ENCODE results near the gene CACNA1D. TPM values are rescaled to one million over a fixed set of nuclear protein-coding genes. Genes with fewer than 3 reads are reported as not detected.

The CACNA1D gene
- total and polyA plus RNA-seq, 9 of the 15 experiments (the other 6 are each of a cell fraction or from before 2014, with no cell fraction given), result 0.29 TPM; not detected in 8

- H3K27me3 ChIP-seq (ENCODE audit: control insufficient read depth in 2 of 2, insufficient read depth in 2 of 2, low read length in 2 of 2), result peaks cover 0 to 11% of the 10 kb centered on the region in 2 experiments; a peak in 2 of 5 replicates
- no peak overlapping the region for H3K4me3 ChIP-seq
- ChIA-PET CTCF (ENCODE audit: low intra/inter-chr PET ratio) (no interaction called here), POLR2A (interaction anchor here (0.6 kb wide), 2 partner anchors 11 to 30 kb away, joined by 3 read pairs; no protein-coding TSS in a partner anchor)
- WGBS (ENCODE audit: insufficient coverage, low coverage, missing lambda C conversion rate), result 50% methylated on average over 5 of the region's 7 CpGs
- no peak for ATAC-seq
- intact Hi-C loops (cut with micrococcal nuclease), result no loop called here
- no peak overlapping the region for H3K4me2 ChIP-seq (ENCODE audit: insufficient read depth, low read length)
- FAIRE-seq, result no peak
- H2AFZ ChIP-seq (ENCODE audit: low read depth, low read length), result no peak overlapping the region
- 0 out of 3 replicates have a peak, but pooled peaks cover 6% of the 10 kb centered on the region for H3K36me3 ChIP-seq (ENCODE audit: control insufficient read depth, insufficient read depth, low read length)
- no peaks in the 10 kb centered on the region for H3K4me1 ChIP-seq (replicated peaks in 1 of 2; ENCODE audit: control insufficient read depth in 2 of 2, insufficient read depth in 2 of 2, low read length in 2 of 2)
- no TSS peak for BruUV-seq (replicated peaks)
- H3K79me2 ChIP-seq (ENCODE audit: control insufficient read depth, insufficient read depth, low read length), result no peaks in the 10 kb centered on the region
- no peaks in the 10 kb centered on the region for H4K20me1 ChIP-seq (replicated peaks; ENCODE audit: control insufficient read depth, insufficient read depth, low read length)
- H3K9ac ChIP-seq (ENCODE audit: insufficient read depth in 1 of 2, low read depth in 2 of 2, low read length in 2 of 2), result no peak overlapping the region
- in situ Hi-C loops (cut with MboI), result no loop called here
- TF ChIP-seq MCM2 (IDR thresholded peaks at IDR 0.05; ENCODE audit: low read depth) (no peak), HDAC1 (IDR thresholded peaks at IDR 0.05) (no peak), CREB1 (IDR thresholded peaks at IDR 0.05) (no peak), CREB1 (CRISPR knock-in tag; IDR thresholded peaks at IDR 0.05) (no peak), HNRNPLL (IDR thresholded peaks at IDR 0.05; ENCODE audit: low read depth, low read length, poor library complexity, severe bottlenecking) (no peak), HMG20B (CRISPR knock-in tag; IDR thresholded peaks at IDR 0.05) (no peak), MCM3 (IDR thresholded peaks at IDR 0.05) (no peak), KLF6 (CRISPR knock-in tag; IDR thresholded peaks at IDR 0.05; ENCODE audit: borderline replicate concordance) (no peak), NCOR1 (IDR thresholded peaks at IDR 0.05) (no peak), ZNF551 (CRISPR knock-in tag; IDR thresholded peaks at IDR 0.05) (no peak), LEF1 (IDR thresholded peaks at IDR 0.05) (no peak), C11orf30 (IDR thresholded peaks at IDR 0.05; ENCODE audit: low read depth) (no peak), EZH2 (IDR thresholded peaks at IDR 0.05; ENCODE audit: borderline replicate concordance, low read depth, low read length) (no peak), E2F5 (CRISPR knock-in tag; IDR thresholded peaks at IDR 0.05) (no peak)
- H3K27ac ChIP-seq (ENCODE audit: extremely low read depth, low read depth, low read length), result no peak overlapping the region
- DNase-seq (ENCODE audit: extremely low read depth in 1 of 4, low spot score in 3 of 4), result no peak
- no peaks in the 10 kb centered on the region for H3K9me3 ChIP-seq (replicated peaks; ENCODE audit: control insufficient read depth, insufficient read depth, low read depth, low read length)
- H3K9me1 ChIP-seq (ENCODE audit: control insufficient read depth, insufficient read depth, low read length), result no peaks in the 10 kb centered on the region
Observed at GRCh38 chr3:53858096-53858741, 363.8 kb downstream of the CACNA1D start.

Measured in K562 (cell line).